ENCODE data around the gene CALCOCO1. TPM values are rescaled to one million over a fixed set of nuclear protein-coding genes. Genes with fewer than 3 reads are reported as not detected.

CALCOCO1 gene
- total and polyA plus RNA-seq, 10 of the 15 experiments (the other 5 are each of a cell fraction or from before 2014, with no cell fraction given), result 2.8 to 55.9 (median 13.7) TPM

- TF ChIP-seq CTCF (IDR thresholded peaks at IDR 0.05 in 2 of 3, conservative IDR thresholded peaks at IDR 0.05 in 1 of 3; ENCODE audit: control insufficient read depth in 2 of 3, extremely low read depth in 1 of 3, insufficient read depth in 1 of 3, low read depth in 3 of 3, low read length in 3 of 3), result no peak
- no peak for TF ChIP-seq ATF2 (IDR thresholded peaks at IDR 0.05; ENCODE audit: low read length)
- no peak for TF ChIP-seq SMARCA5 (IDR thresholded peaks at IDR 0.05)
These were observed 43.3 kb downstream of the CALCOCO1 start (continued) for GRCh38 chr12:53683983-53684382.

- DNase-seq (ENCODE audit: low read depth, low spot score), result no peak
These were observed 43.8 kb downstream of the CALCOCO1 start for GRCh38 chr12:53683494-53683893.

More at GRCh38 chr12:53683494-53683893, 43.8 kb downstream of the CALCOCO1 start:
- 50% methylated on average over 2 of the region's 2 CpGs for WGBS (ENCODE audit: insufficient coverage, insufficient replicate concordance, low lambda C conversion rate, missing lambda C conversion rate)
- RAD21 ChIA-PET (ENCODE audit: unreplicated experiment), result interaction anchor here (1.1 kb wide), 1 partner anchor 140 kb away, joined by 3 read pairs; no protein-coding TSS in a partner anchor
- H3K4me2 ChIP-seq (ENCODE audit: control insufficient read depth, insufficient read depth), result no peak overlapping the region
- no peaks in the 10 kb centered on the region for H3K36me3 ChIP-seq (ENCODE audit: control insufficient read depth in 2 of 2, insufficient read depth in 2 of 2, low read length in 1 of 2)
- intact Hi-C loops (cut with micrococcal nuclease; ENCODE audit: unreplicated experiment) (no loop called here), in situ Hi-C loops (cut with MboI) (no loop called here)
- SMC1A ChIA-PET (ENCODE audit: uncharacterized antibody, unreplicated experiment), result interaction anchor here (0.7 to 1.6 kb wide), 5 partner anchors 16 to 140 kb away, joined by 3 to 4 read pairs (median 3); no protein-coding TSS in a partner anchor
- FAIRE-seq (no peak), ATAC-seq (no peak)
- TF ChIP-seq TAF1 (IDR thresholded peaks at IDR 0.05; ENCODE audit: borderline replicate concordance, low read depth, low read length), result no peak
- no peak for TF ChIP-seq CUX1 (IDR thresholded peaks at IDR 0.05; ENCODE audit: insufficient replicate concordance, low read depth, low read length)
- no peak for TF ChIP-seq ESRRA (IDR thresholded peaks at IDR 0.05; ENCODE audit: low read length)
- CTCF ChIA-PET, result interaction anchor here (1.1 to 1.2 kb wide), 2 partner anchors 62 to 140 kb away, joined by 3 to 5 read pairs; no protein-coding TSS in a partner anchor
- no peaks in the 10 kb centered on the region for H3K27me3 ChIP-seq (replicated peaks in 1 of 2; ENCODE audit: control insufficient read depth in 2 of 2, insufficient read depth in 2 of 2, low read length in 1 of 2)
- BruUV-seq (replicated peaks), result no TSS peak
- POLR2A ChIA-PET, result interaction anchor here (1.0 kb wide), 1 partner anchor 13 kb away, joined by 3 read pairs; no protein-coding TSS in a partner anchor
- H3K4me1 ChIP-seq (ENCODE audit: control insufficient read depth, insufficient read depth, low read length), result no peaks in the 10 kb centered on the region
- H3K4me3 ChIP-seq, result no peak overlapping the region
- H4K20me1 ChIP-seq (ENCODE audit: control insufficient read depth, insufficient read depth), result no peaks in the 10 kb centered on the region
- no peak overlapping the region for H3K9ac ChIP-seq (ENCODE audit: control insufficient read depth, insufficient read depth, low read length)
- H3K27ac ChIP-seq (ENCODE audit: control insufficient read depth, insufficient read depth), result no peak overlapping the region
- no peak overlapping the region for H2AFZ ChIP-seq (ENCODE audit: control insufficient read depth, low read depth, low read length)
- H3K79me2 ChIP-seq (ENCODE audit: control insufficient read depth, insufficient read depth, low read length), result no peaks in the 10 kb centered on the region
- H3K9me3 ChIP-seq (replicated peaks; ENCODE audit: control insufficient read depth, insufficient read depth, low read length), result no peaks in the 10 kb centered on the region

Data from GM12878 (cell line).